ENCODE data around the gene HDDC3. TPM values are rescaled to one million over a fixed set of nuclear protein-coding genes. Genes with fewer than 3 reads are reported as not detected.
"Not testable (repeated sequence)": the region's sequence is repeated elsewhere in the genome, so short reads cannot be mapped to it uniquely, and the experiment has no call there.

Gene HDDC3
- total and polyA plus RNA-seq, 7 experiments from 2014 or later: 13.3 to 50.9 (median 31.3) TPM

- peak overlapping the region; percentile 79 for H3K27ac ChIP-seq (ENCODE audit: low read depth, low read length)
- Mint-ChIP-seq H3K9me3 (peaks cover 0 to 2% (median 0%) of the 10 kb centered on the region in 11 donors), H3K27ac (peak overlapping the region; percentile 94 to 99 (median 98)), H3K36me3 (peaks cover 0 to 5% (median 0%) of the 10 kb centered on the region in 5 donors), H3K27me3 (no peaks in the 10 kb centered on the region), H3K4me1 (peaks cover 27 to 53% (median 44%) of the 10 kb centered on the region in 7 donors), H3K4me3 (peak overlapping the region; percentile 96 to 100 (median 98))
- no peaks in the 10 kb centered on the region for H3K9me3 ChIP-seq (ENCODE audit: control insufficient read depth in 2 of 3, low read length in 3 of 3)
- H3K27me3 ChIP-seq (ENCODE audit: control insufficient read depth in 2 of 2, insufficient read depth in 2 of 2, low read length in 2 of 2): no peaks in the 10 kb centered on the region
- no peaks in the 10 kb centered on the region for H3K36me3 ChIP-seq (ENCODE audit: control insufficient read depth in 2 of 3, insufficient read depth in 3 of 3, low read length in 3 of 3)
- CTCF ChIA-PET: interaction anchor here (0.5 to 10.2 kb wide), 15 partner anchors 8 to 1058 kb away, joined by 3 to 150 read pairs (median 4); partner anchors contain the start of genes MAN2A2, RCCD1 and VPS33B
- ATAC-seq (no peak), DNase-seq (no peak)
- POLR2A ChIA-PET: interaction anchor here (0.5 to 9.3 kb wide), 18 partner anchors 8 to 919 kb away, joined by 3 to 213 read pairs (median 6); partner anchors contain the start of genes BLM, MAN2A2, RCCD1 and TTLL13
- H3K4me3 ChIP-seq (ENCODE audit: low read length): peak overlapping the region; percentile 97
- peaks cover 27 to 45% of the 10 kb centered on the region in 2 donors for H3K4me1 ChIP-seq (ENCODE audit: control insufficient read depth in 2 of 2, insufficient read depth in 2 of 2, low read length in 2 of 2)
- intact Hi-C loops (cut with micrococcal nuclease): loop anchor here (1.0 to 10.0 kb wide), 8 partner anchors 23 to 1596 kb away; partner anchors contain the start of genes IDH2 (in 1 of the 2), MAN2A2 (in 1 of the 2), POLG (in 1 of the 2) and RCCD1 (in 1 of the 2)
Observed at GRCh38 chr15:90930861-90931574, 1.3 kb downstream of the HDDC3 start.

- Mint-ChIP-seq H3K4me1 (peaks cover 25 to 51% (median 37%) of the 10 kb centered on the region in 7 donors), H3K9me3 (peaks cover 0 to 2% (median 0%) of the 10 kb centered on the region in 11 donors), H3K27me3 (no peaks in the 10 kb centered on the region), H3K36me3 (peaks cover 0 to 5% (median 0%) of the 10 kb centered on the region in 5 donors), H3K4me3 (peak overlapping the region; percentile 87 to 100 (median 98)), H3K27ac (peak overlapping the region; percentile 94 to 99 (median 98))
- Histone ChIP-seq H3K27ac (ENCODE audit: low read depth, low read length) (peak overlapping the region; percentile 79), H3K36me3 (ENCODE audit: control insufficient read depth in 2 of 3, insufficient read depth in 3 of 3, low read length in 3 of 3) (no peaks in the 10 kb centered on the region), H3K27me3 (ENCODE audit: control insufficient read depth in 2 of 2, insufficient read depth in 2 of 2, low read length in 2 of 2) (no peaks in the 10 kb centered on the region), H3K9me3 (ENCODE audit: control insufficient read depth in 2 of 3, low read length in 3 of 3) (no peaks in the 10 kb centered on the region), H3K4me3 (ENCODE audit: low read length) (peak overlapping the region; percentile 68), H3K4me1 (ENCODE audit: control insufficient read depth in 2 of 2, insufficient read depth in 2 of 2, low read length in 2 of 2) (peaks cover 20 to 35% of the 10 kb centered on the region in 2 donors)
- ATAC-seq: no peak
- ChIA-PET POLR2A (interaction anchor here (0.6 to 9.3 kb wide), 15 partner anchors 7 to 994 kb away, joined by 3 to 213 read pairs (median 4); partner anchors contain the start of genes MAN2A2, RCCD1 and VPS33B), CTCF (interaction anchor here (0.7 to 10.2 kb wide), 4 partner anchors 26 to 541 kb away, joined by 3 to 150 read pairs (median 35); partner anchors contain the start of genes IQGAP1, MAN2A2 and RCCD1)
- DNase-seq: peak in 1 of 9 donors; percentile 11
- intact Hi-C loops (cut with micrococcal nuclease): loop anchor here (1.0 to 10.0 kb wide), 6 partner anchors 25 to 1595 kb away; partner anchors contain the start of genes IDH2 (in 1 of the 2), POLG (in 1 of the 2), RCCD1 (in 1 of the 2) and SLCO3A1 (in 1 of the 2)
Observed at GRCh38 chr15:90929246-90930019, 2.9 kb downstream of the HDDC3 start.

GRCh38 chr15:90928106-90928505, 4.2 kb downstream of the HDDC3 start:
- DNase-seq; CTCF ChIA-PET; H3K9me3 Mint-ChIP-seq; H3K27me3 ChIP-seq (ENCODE audit: control insufficient read depth in 2 of 2, insufficient read depth in 2 of 2, low read length in 2 of 2); H3K27ac ChIP-seq (ENCODE audit: low read depth, low read length); H3K4me3 ChIP-seq (ENCODE audit: low read length); H3K36me3 Mint-ChIP-seq; H3K9me3 ChIP-seq (ENCODE audit: control insufficient read depth in 2 of 3, low read length in 3 of 3); intact Hi-C loops (cut with micrococcal nuclease); H3K36me3 ChIP-seq (ENCODE audit: control insufficient read depth in 2 of 3, insufficient read depth in 3 of 3, low read length in 3 of 3); H3K27me3 Mint-ChIP-seq; ATAC-seq: not testable (repeated sequence)
- Mint-ChIP-seq H3K4me1 (peaks cover 20 to 49% (median 32%) of the 10 kb centered on the region in 7 donors), H3K4me3 (peak overlapping the region in 7 of 10 donors; percentile 32 to 69 (median 54)), H3K27ac (peak overlapping the region in 6 of 9 donors; percentile 8 to 98 (median 52))
- peaks cover 14 to 26% of the 10 kb centered on the region in 2 donors for H3K4me1 ChIP-seq (ENCODE audit: control insufficient read depth in 2 of 2, insufficient read depth in 2 of 2, low read length in 2 of 2)
- POLR2A ChIA-PET: interaction anchor here (0.6 kb wide), 1 partner anchor 53 kb away, joined by 4 read pairs; no protein-coding TSS in a partner anchor

GRCh38 chr15:90926766-90927165, 5.6 kb downstream of the HDDC3 start:
- H3K9me3 Mint-ChIP-seq: not testable (repeated sequence)

GRCh38 chr15:90924375-90924774, 8.0 kb downstream of the HDDC3 start:
- DNase-seq (no peak), ATAC-seq (no peak)
- intact Hi-C loops (cut with micrococcal nuclease): no loop called here
- Mint-ChIP-seq H3K36me3 (peaks cover 0 to 20% (median 6%) of the 10 kb centered on the region in 5 donors), H3K27ac (peak overlapping the region in 1 of 9 donors; percentile 63), H3K4me1 (peaks cover 2 to 36% (median 3%) of the 10 kb centered on the region in 7 donors), H3K27me3 (no peaks in the 10 kb centered on the region), H3K9me3 (no peaks in the 10 kb centered on the region), H3K4me3 (no peak overlapping the region)
- ChIA-PET POLR2A (interaction anchor here (0.6 to 3.4 kb wide), 2 partner anchors 8 to 32 kb away, joined by 3 to 12 read pairs; partner anchors contain the start of gene HDDC3), CTCF (interaction anchor here (2.5 kb wide), 1 partner anchor 8 kb away, joined by 9 read pairs; the partner anchor contains the start of gene HDDC3)
- Histone ChIP-seq H3K4me3 (ENCODE audit: low read length) (no peak overlapping the region), H3K36me3 (ENCODE audit: control insufficient read depth in 2 of 3, insufficient read depth in 3 of 3, low read length in 3 of 3) (peaks cover 0 to 21% (median 12%) of the 10 kb centered on the region in 3 experiments), H3K4me1 (ENCODE audit: control insufficient read depth in 2 of 2, insufficient read depth in 2 of 2, low read length in 2 of 2) (peaks cover 0 to 4% of the 10 kb centered on the region in 2 donors), H3K27me3 (ENCODE audit: control insufficient read depth in 2 of 2, insufficient read depth in 2 of 2, low read length in 2 of 2) (no peaks in the 10 kb centered on the region), H3K9me3 (ENCODE audit: control insufficient read depth in 2 of 3, low read length in 3 of 3) (no peaks in the 10 kb centered on the region), H3K27ac (ENCODE audit: low read depth, low read length) (no peak overlapping the region)

More at GRCh38 chr15:90926766-90927165, 5.6 kb downstream of the HDDC3 start:
- peaks cover 15 to 54% (median 24%) of the 10 kb centered on the region in 7 donors for H3K4me1 Mint-ChIP-seq
- H3K4me3 Mint-ChIP-seq; H3K27me3 ChIP-seq (ENCODE audit: control insufficient read depth in 2 of 2, insufficient read depth in 2 of 2, low read length in 2 of 2); H3K4me3 ChIP-seq (ENCODE audit: low read length); intact Hi-C loops (cut with micrococcal nuclease); POLR2A ChIA-PET; H3K27ac ChIP-seq (ENCODE audit: low read depth, low read length); DNase-seq; H3K9me3 ChIP-seq (ENCODE audit: control insufficient read depth in 2 of 3, low read length in 3 of 3); H3K27me3 Mint-ChIP-seq; H3K36me3 Mint-ChIP-seq; CTCF ChIA-PET; ATAC-seq; H3K36me3 ChIP-seq (ENCODE audit: control insufficient read depth in 2 of 3, insufficient read depth in 3 of 3, low read length in 3 of 3): not testable (repeated sequence)
- H3K4me1 ChIP-seq (ENCODE audit: control insufficient read depth in 2 of 2, insufficient read depth in 2 of 2, low read length in 2 of 2): peaks cover 14 to 18% of the 10 kb centered on the region in 2 donors
- H3K27ac Mint-ChIP-seq: peak overlapping the region in 1 of 9 donors; percentile 23

All from naive thymus-derived CD4-positive, alpha-beta T cell (primary cell).